AG04450 (cell line): ENCODE measurements around the gene MS4A4E. TPM values are rescaled to one million over a fixed set of nuclear protein-coding genes. Genes with fewer than 3 reads are reported as not detected.

Experiments
- CTCF ChIA-PET: fragments of 300-600, 350-600 bp; formaldehyde crosslinking; extraction: SDS; loops from one replicate; lab custom pipeline; 2022; ENCODE audit warnings: antibody characterized with exemption, inconsistent platforms; lab: Charles Lee
- POLR2A ChIA-PET: fragments of 350-600 bp; formaldehyde crosslinking; extraction: SDS; loops from one replicate; lab custom pipeline; 2021; ENCODE audit warnings: antibody characterized with exemption, inconsistent platforms; lab: Yijun Ruan, JAX
- DNase-seq: peaks from one replicate; pipeline ENCODE4 v3.0.0-alpha.2; 2011; ENCODE audit warnings: low read depth, low spot score
- H3K27ac ChIP-seq: one replicate; pipeline ENCODE4 v1.5.1; 2012; ENCODE audit warnings: low read depth, low read length, control low read depth
- H3K27me3 ChIP-seq: one replicate; pipeline ENCODE4 v1.6.0; 2012; ENCODE audit warnings: low read length; ENCODE audit not compliant: control insufficient read depth, insufficient read depth
- H3K4me3 ChIP-seq: 2 replicates; pipeline ENCODE4 v1.5.1; 2011; ENCODE audit warnings: mild to moderate bottlenecking, low read depth, low read length, control low read depth
- H3K9me3 ChIP-seq: 2 replicates; pipeline ENCODE4 v1.5.1; 2012; ENCODE audit warnings: low read length; ENCODE audit not compliant: control insufficient read depth, insufficient read depth
- polyA plus RNA-seq: library from polyadenylated mRNA; depleted of rRNA; stranded (reverse); fragments of >200 nt; gene quantifications from 2 replicates; pipeline ENCODE4 v1.2.3, GENCODE V29; 2011
- TF ChIP-seq, protein P1 (sequence below): IDR thresholded peaks from 2 replicates; pipeline ENCODE4 v1.5.1; 2011; ENCODE audit warnings: low read depth, low read length, control low read depth, inconsistent platforms

MS4A4E gene
- polyA plus RNA-seq, 1 experiment, result not detected

DNA sequence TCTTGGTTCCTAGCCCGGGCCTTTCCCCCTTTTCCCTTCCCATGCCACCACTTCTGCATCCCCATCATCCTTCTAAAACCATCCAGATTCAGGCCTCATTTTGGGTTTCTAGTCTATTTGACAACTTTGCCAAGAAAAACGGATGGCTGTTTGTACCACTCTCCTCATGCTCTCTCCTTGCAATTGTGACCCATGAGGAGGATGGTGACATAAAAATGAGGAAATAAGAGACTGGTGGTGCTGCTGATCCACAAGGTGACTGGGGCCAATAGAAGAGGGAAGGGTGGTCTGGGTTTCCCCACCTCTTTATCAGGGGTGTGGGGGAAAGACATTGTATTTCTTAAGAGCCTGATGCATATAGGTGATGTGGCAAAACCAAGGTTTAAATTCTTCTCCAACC, 38.5 kb upstream of the MS4A4E start:
- Histone ChIP-seq H3K27me3 (no peaks in the 10 kb centered on the region), H3K9me3 (peaks cover 3% of the 10 kb centered on the region; the same call in 1 of the 2 replicates), H3K27ac (no peak overlapping the region), H3K4me3 (no peak overlapping the region)
- TF ChIP-seq, protein P1, sequence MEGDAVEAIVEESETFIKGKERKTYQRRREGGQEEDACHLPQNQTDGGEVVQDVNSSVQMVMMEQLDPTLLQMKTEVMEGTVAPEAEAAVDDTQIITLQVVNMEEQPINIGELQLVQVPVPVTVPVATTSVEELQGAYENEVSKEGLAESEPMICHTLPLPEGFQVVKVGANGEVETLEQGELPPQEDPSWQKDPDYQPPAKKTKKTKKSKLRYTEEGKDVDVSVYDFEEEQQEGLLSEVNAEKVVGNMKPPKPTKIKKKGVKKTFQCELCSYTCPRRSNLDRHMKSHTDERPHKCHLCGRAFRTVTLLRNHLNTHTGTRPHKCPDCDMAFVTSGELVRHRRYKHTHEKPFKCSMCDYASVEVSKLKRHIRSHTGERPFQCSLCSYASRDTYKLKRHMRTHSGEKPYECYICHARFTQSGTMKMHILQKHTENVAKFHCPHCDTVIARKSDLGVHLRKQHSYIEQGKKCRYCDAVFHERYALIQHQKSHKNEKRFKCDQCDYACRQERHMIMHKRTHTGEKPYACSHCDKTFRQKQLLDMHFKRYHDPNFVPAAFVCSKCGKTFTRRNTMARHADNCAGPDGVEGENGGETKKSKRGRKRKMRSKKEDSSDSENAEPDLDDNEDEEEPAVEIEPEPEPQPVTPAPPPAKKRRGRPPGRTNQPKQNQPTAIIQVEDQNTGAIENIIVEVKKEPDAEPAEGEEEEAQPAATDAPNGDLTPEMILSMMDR, result no peak
- ChIA-PET CTCF (no interaction called here), POLR2A (no interaction called here)
- DNase-seq, result no peak

DNA sequence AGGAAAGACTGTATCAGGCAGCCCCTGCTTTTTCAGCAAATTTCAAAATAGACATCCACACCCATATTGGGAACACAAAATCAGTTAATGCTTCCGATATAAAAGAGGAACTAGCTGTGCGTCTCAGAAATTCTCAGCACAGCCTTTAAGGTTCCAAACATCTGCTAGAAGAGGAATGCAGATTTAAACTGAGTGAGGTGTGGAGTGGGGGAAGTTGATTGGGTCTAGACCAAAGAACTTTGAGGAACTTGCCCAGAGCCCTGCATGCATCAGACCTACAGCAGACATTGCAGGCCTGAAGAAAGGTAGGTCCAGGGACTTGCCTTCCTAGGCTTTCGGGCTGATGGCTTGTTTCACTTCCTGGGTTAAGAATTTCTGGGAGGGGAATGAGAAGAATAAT, 37.5 kb upstream of the MS4A4E start, which contains the start of gene MS4A4A:
Gene MS4A4A, plus strand, starts transcription at position 255 of the 400 bp plus-strand sequence. Its CDS starts 10 bp downstream, at position 265.
- DNase-seq, result no peak
- POLR2A ChIA-PET, result no interaction called here
- TF ChIP-seq, protein P1, result no peak
- no peak within 1 kb of the TSS for H3K4me3 ChIP-seq
- CTCF ChIA-PET, result no interaction called here
- H3K27me3 ChIP-seq, result no peaks in the 10 kb centered on the region
- H3K27ac ChIP-seq, result no peak within 1 kb of the TSS
- peaks cover 3% of the 10 kb centered on the region; the same call in 1 of the 2 replicates for H3K9me3 ChIP-seq

DNA sequence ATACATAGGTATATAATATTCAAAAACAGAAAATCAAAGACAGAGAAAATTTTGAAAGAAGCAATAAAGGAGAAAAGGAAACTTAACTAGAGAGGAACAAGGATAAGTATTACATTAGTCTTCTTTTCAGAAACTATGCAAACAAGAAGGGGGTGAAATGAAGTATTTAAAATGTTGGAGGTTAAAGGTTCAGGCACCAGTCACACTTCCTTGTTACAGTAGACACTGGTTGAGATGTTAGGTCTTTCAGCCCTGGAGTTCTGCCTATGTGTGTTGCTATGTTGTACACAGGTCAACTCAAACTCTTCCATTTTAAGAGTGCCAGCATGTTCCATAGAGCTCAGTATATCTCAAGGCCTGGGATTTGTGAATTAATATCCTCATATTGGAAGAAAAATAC, 31.5 kb upstream of the MS4A4E start:
- no peak overlapping the region for H3K27ac ChIP-seq
- ChIA-PET CTCF (no interaction called here), POLR2A (no interaction called here)
- H3K4me3 ChIP-seq, result no peak overlapping the region
- no peaks in the 10 kb centered on the region for H3K27me3 ChIP-seq
- no peaks in the 10 kb centered on the region for H3K9me3 ChIP-seq
- TF ChIP-seq, protein P1, result no peak
- DNase-seq, result no peak

DNA sequence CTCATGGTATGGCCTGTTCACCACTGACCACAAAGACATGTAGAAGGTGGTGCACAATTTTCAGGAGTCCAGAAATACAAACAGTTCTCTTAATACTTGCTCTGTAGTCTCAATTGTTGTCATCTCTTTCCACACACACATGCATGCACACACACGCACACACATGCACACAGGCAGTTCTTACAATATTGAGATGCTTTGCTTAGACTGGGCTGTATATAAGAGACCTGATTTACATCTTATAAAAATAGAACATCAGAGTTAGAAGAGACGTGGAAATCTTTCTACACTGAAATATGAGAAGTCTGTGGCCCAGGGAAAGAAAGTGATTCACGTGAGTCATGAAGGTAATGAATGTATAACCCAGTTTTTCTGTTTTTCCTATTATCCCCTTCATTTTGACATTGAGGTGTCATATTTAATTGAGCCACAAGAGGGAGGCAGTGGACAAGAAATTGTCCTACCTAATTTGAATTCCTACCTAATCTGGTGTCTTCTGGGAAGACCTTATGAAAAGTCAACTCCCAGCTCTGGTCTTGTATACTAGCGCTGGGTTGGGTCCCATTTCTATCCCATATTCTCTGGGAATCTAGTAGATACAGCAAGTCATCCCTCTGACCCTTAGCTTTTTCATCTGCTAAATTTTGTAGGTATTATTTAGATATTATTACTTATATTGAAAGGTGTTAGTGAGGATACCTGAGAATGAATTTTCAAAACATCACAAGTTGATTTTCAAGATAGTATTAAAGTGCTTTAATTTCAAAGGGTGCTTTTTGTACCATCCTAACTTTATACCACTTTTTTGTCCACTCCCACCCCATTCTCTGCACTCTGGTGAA, 22.7 kb upstream of the MS4A4E start:
- Histone ChIP-seq H3K9me3 (no peaks in the 10 kb centered on the region; the same call in 1 of the 2 replicates), H3K27ac (no peak overlapping the region), H3K27me3 (no peaks in the 10 kb centered on the region), H3K4me3 (no peak overlapping the region)
- ChIA-PET POLR2A (no interaction called here), CTCF (interaction anchor here (0.6 to 1.3 kb wide), 4 partner anchors 14 to 1109 kb away, joined by 3 to 10 read pairs (median 5); no protein-coding TSS in a partner anchor)
- TF ChIP-seq, protein P1, result peak; percentile 64
- no peak for DNase-seq

DNA sequence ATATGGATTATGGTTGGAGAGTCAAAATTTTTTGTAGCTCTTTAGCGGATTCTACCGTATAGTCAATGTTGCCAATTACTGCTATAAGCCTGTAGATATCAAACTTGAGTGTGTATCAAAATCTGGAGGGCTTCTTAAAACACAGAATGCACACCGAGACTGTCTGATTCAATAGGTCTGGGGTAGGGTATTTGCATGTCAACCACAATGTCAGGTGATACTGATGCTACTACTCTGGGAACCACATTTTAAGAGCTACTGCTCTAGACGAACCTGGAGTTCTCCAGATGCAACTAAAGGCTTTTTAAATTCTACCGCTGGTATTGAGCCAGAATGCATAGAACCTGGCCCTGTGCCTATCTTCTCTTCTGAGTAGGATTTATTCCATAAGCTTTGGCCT, 21.7 kb upstream of the MS4A4E start:
- Histone ChIP-seq H3K9me3 (no peaks in the 10 kb centered on the region; the same call in 1 of the 2 replicates), H3K27me3 (no peaks in the 10 kb centered on the region), H3K27ac (no peak overlapping the region), H3K4me3 (no peak overlapping the region)
- TF ChIP-seq, protein P1, result no peak
- ChIA-PET POLR2A (no interaction called here), CTCF (interaction anchor here (1.3 to 1.7 kb wide), 2 partner anchors 13 kb away, joined by 4 to 10 read pairs; no protein-coding TSS in a partner anchor)
- DNase-seq, result no peak
